Neuronal stem cell (in vitro differentiated cells): ENCODE measurements around the gene NBPF3.
"Not testable (repeated sequence)": the region's sequence is repeated elsewhere in the genome, so short reads cannot be mapped to it uniquely, and the experiment has no call there.

Source experiments
- DNase-seq: peaks from one replicate; pipeline ENCODE4 v3.0.0-alpha.2; 2013; ENCODE audit warnings: low spot score
- H2AFZ ChIP-seq: one replicate; pipeline ENCODE4 v1.6.1; 2013; ENCODE audit warnings: mild to moderate bottlenecking, low read length, inconsistent platforms
- H2AK5ac ChIP-seq: 2 replicates; pipeline ENCODE4 v1.6.1; 2013; ENCODE audit warnings: low read depth, mild to moderate bottlenecking, inconsistent platforms, low read length, moderate library complexity, mixed read lengths
- H2BK120ac ChIP-seq: 2 replicates; pipeline ENCODE4 v1.6.1; 2013; ENCODE audit warnings: low read depth, mild to moderate bottlenecking, inconsistent platforms, low read length, moderate library complexity, mixed read lengths
- H2BK12ac ChIP-seq: one replicate; pipeline ENCODE4 v1.6.1; 2013; ENCODE audit warnings: low read length, inconsistent platforms
- H2BK15ac ChIP-seq: 2 replicates; pipeline ENCODE4 v1.6.1; 2013; ENCODE audit warnings: mild to moderate bottlenecking, low read length, inconsistent platforms, mixed read lengths
- H2BK5ac ChIP-seq: one replicate; pipeline ENCODE4 v1.6.1; 2013; ENCODE audit warnings: inconsistent platforms, mild to moderate bottlenecking, low read length, moderate library complexity
- H3K14ac ChIP-seq: one replicate; pipeline ENCODE4 v1.6.1; 2013; ENCODE audit warnings: low read length, inconsistent platforms
- H3K18ac ChIP-seq: 2 replicates; pipeline ENCODE4 v1.6.1; 2013; ENCODE audit warnings: low read length, inconsistent platforms
- H3K23ac ChIP-seq: 2 replicates; pipeline ENCODE4 v1.6.1; 2013; ENCODE audit warnings: low read depth, mild to moderate bottlenecking, mixed read lengths, low read length, inconsistent platforms; ENCODE audit not compliant: poor library complexity
- H3K27ac ChIP-seq: replicated peaks from 3 replicates; pipeline ENCODE4 v1.5.1; 2013; ENCODE audit warnings: low read length, inconsistent platforms
- H3K27me3 ChIP-seq, 3 experiments: 2 replicates each; pipeline ENCODE4 v1.6.1; 2013; ENCODE audit warnings: low read length in 3 of 3, mild to moderate bottlenecking in 2 of 3, inconsistent platforms in 1 of 3, low read depth in 1 of 3, mixed read lengths in 1 of 3, moderate library complexity in 1 of 3; ENCODE audit not compliant: control insufficient read depth in 3 of 3, insufficient read depth in 3 of 3
- H3K36me3 ChIP-seq, 2 donors: replicated peaks in 1 of 2; 2 replicates each; pipeline ENCODE4 v1.6.1; 2013; ENCODE audit warnings: low read length in 2 of 2; ENCODE audit not compliant: control insufficient read depth in 2 of 2, insufficient read depth in 2 of 2
- H3K4ac ChIP-seq: 2 replicates; pipeline ENCODE4 v1.6.1; 2013; ENCODE audit warnings: inconsistent platforms, mild to moderate bottlenecking, low read length, moderate library complexity
- H3K4me1 ChIP-seq, 2 donors: 1 replicate in 1 of 2; 2 replicates in 1 of 2; pipeline ENCODE4 v1.6.1; 2013; ENCODE audit warnings: low read length in 2 of 2, low read depth in 1 of 2; ENCODE audit not compliant: control insufficient read depth in 2 of 2, insufficient read depth in 1 of 2
- H3K4me2 ChIP-seq: one replicate; pipeline ENCODE4 v1.6.1; 2013; ENCODE audit warnings: mild to moderate bottlenecking, low read length, inconsistent platforms; ENCODE audit not compliant: insufficient read depth, poor library complexity, severe bottlenecking
- H3K4me3 ChIP-seq, 2 donors: 2 replicates each; pipeline ENCODE4 v1.5.1; 2013; ENCODE audit warnings: low read length in 2 of 2, mild to moderate bottlenecking in 2 of 2, inconsistent platforms in 1 of 2, moderate library complexity in 1 of 2
- H3K79me1 ChIP-seq: one replicate; pipeline ENCODE4 v1.6.1; 2013; ENCODE audit warnings: low read depth, mild to moderate bottlenecking, inconsistent platforms, low read length, moderate library complexity
- H3K9ac ChIP-seq: one replicate; pipeline ENCODE4 v1.6.1; 2013; ENCODE audit warnings: mild to moderate bottlenecking, low read depth, low read length, inconsistent platforms; ENCODE audit not compliant: poor library complexity
- H3K9me3 ChIP-seq, 2 donors: replicated peaks in 1 of 2; 2 replicates each; pipeline versions ENCODE3 to v1.6.1; 2013; ENCODE audit warnings: low read length in 2 of 2, mild to moderate bottlenecking in 2 of 2, inconsistent platforms in 1 of 2, low read depth in 1 of 2, mixed read lengths in 1 of 2, moderate library complexity in 1 of 2; ENCODE audit not compliant: control insufficient read depth in 2 of 2, insufficient read depth in 1 of 2
- H4K8ac ChIP-seq: one replicate; pipeline ENCODE4 v1.6.1; 2013; ENCODE audit warnings: low read depth, mild to moderate bottlenecking, inconsistent platforms, low read length, moderate library complexity
- H4K91ac ChIP-seq: one replicate; pipeline ENCODE4 v1.6.1; 2013; ENCODE audit warnings: low read length, low read depth, mild to moderate bottlenecking, inconsistent platforms; ENCODE audit not compliant: poor library complexity
- WGBS, 2 donors: extraction: QIAGEN DNeasy Blood & Tissue Kit; methylation state at CpG; one replicate each; pipeline ENCODE4 v1.1.7; 2013; ENCODE audit warnings: missing lambda C conversion rate in 2 of 2, mixed read lengths in 1 of 2; ENCODE audit not compliant: insufficient read length in 2 of 2, insufficient replicate concordance in 1 of 2; ENCODE audit errors: extremely low coverage in 2 of 2; 5-methylcytosine and 5-hydroxymethylcytosine counted together

The NBPF3 gene

DNA sequence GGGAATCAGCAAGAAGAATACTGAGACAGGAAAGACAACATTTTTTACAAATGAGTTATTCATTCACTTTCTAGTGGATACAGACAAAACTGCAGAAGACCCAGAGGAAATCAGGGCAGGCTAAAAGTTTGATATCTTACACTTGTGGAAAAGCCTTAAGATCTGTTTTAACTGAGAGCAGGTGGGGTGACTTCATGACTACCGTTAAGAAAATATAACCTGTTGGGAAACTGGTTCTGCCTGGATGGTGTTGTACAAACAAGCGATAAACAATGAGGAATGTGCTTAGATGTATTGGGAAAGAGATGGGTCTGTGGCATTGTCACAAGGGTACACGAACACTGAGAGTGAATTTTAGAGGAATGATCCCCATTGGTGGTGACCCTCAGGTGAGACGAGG lies 28.0 kb downstream of the NBPF3 start:
- not testable (repeated sequence) for H3K4me3 ChIP-seq, H3K4ac ChIP-seq, H4K8ac ChIP-seq, H3K18ac ChIP-seq, H3K4me1 ChIP-seq, DNase-seq, H3K14ac ChIP-seq, H3K9ac ChIP-seq, H2BK15ac ChIP-seq, H2AK5ac ChIP-seq, H3K27me3 ChIP-seq, H3K9me3 ChIP-seq, H2BK120ac ChIP-seq, H3K4me2 ChIP-seq, H3K36me3 ChIP-seq, H3K27ac ChIP-seq, H2AFZ ChIP-seq, H4K91ac ChIP-seq, H3K79me1 ChIP-seq, H2BK12ac ChIP-seq, H3K23ac ChIP-seq, H2BK5ac ChIP-seq
- WGBS, 2 donors = no CpG with 5 or more reads among the region's 4 CpGs

DNA sequence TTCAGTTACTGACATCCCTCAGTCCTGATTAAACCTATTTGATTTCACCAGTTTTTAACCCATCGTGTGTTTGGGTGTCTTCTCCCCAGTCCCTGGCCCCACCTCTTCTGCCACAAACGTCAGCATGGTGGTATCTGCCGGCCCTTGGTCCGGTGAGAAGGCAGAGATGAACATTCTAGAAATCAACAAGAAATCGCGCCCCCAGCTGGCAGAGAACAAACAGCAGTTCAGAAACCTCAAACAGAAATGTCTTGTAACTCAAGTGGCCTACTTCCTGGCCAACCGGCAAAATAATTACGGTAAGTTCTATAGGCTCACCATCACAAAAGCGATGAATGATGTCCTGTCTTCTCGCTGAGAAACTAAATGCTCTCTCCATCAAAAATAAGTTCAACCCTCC lies 28.7 kb downstream of the NBPF3 start:
- no peak overlapping the region for H3K4ac ChIP-seq
- no peak overlapping the region for H4K8ac ChIP-seq
- H2AK5ac ChIP-seq = no peak overlapping the region
- no peak overlapping the region for H2AFZ ChIP-seq
- no CpG with 5 or more reads among the region's 10 CpGs for WGBS, 2 donors
- no peak overlapping the region for H4K91ac ChIP-seq
- H3K36me3 ChIP-seq = peaks cover 0 to 10% of the 10 kb centered on the region in 2 donors
- no peak overlapping the region for H2BK12ac ChIP-seq
- no peak overlapping the region for H2BK15ac ChIP-seq
- H3K14ac ChIP-seq = no peak overlapping the region
- no peak overlapping the region for H3K4me3 ChIP-seq
- no peaks in the 10 kb centered on the region for H3K79me1 ChIP-seq
- H3K9ac ChIP-seq = no peak overlapping the region
- no peak overlapping the region for H3K27ac ChIP-seq
- H3K4me2 ChIP-seq = no peak overlapping the region
- no peak overlapping the region for H3K23ac ChIP-seq
- H2BK5ac ChIP-seq = no peak overlapping the region
- no peaks in the 10 kb centered on the region for H3K9me3 ChIP-seq
- no peak overlapping the region for H3K18ac ChIP-seq
- H3K4me1 ChIP-seq = no peaks in the 10 kb centered on the region
- no peak overlapping the region for H2BK120ac ChIP-seq
- H3K27me3 ChIP-seq = no peaks in the 10 kb centered on the region
- DNase-seq = peak; percentile 14

DNA sequence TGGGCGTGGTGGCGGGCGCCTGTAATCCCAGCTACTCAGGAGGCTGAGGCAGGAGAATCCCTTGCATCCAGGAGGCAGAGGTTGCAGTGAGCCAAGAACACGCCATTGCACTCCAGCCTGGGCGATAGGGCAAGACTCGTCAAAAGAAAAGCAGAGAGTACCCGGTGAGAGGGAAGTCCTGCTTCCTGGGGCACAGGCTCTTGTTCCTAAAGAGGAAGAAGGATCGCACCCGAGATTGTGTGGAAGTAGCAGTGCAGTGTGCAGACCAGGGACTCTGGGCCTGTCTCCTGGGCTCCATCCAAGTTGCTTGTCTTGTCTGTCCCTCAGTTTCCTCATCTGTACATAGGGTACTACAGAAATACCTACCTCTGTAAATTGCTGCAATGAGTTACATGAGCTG lies 29.6 kb downstream of the NBPF3 start:
- peaks cover 0 to 12% of the 10 kb centered on the region in 2 donors for H3K36me3 ChIP-seq
- no peak for DNase-seq
- H3K27ac ChIP-seq = no peak overlapping the region
- H3K79me1 ChIP-seq = no peaks in the 10 kb centered on the region
- H4K8ac ChIP-seq = no peak overlapping the region
- no CpG with 5 or more reads among the region's 9 CpGs for WGBS, 2 donors
- H3K23ac ChIP-seq = no peak overlapping the region
- no peak overlapping the region for H2BK120ac ChIP-seq
- no peak overlapping the region for H3K9ac ChIP-seq
- H2BK15ac ChIP-seq = no peak overlapping the region
- no peak overlapping the region for H3K18ac ChIP-seq
- H2BK12ac ChIP-seq = no peak overlapping the region
- no peak overlapping the region for H3K4me3 ChIP-seq
- no peaks in the 10 kb centered on the region for H3K4me1 ChIP-seq
- H2AK5ac ChIP-seq = no peak overlapping the region
- no peak overlapping the region for H3K4ac ChIP-seq
- no peak overlapping the region for H2BK5ac ChIP-seq
- no peak overlapping the region for H3K4me2 ChIP-seq
- H3K9me3 ChIP-seq = no peaks in the 10 kb centered on the region
- H4K91ac ChIP-seq = no peak overlapping the region
- no peaks in the 10 kb centered on the region for H3K27me3 ChIP-seq
- no peak overlapping the region for H2AFZ ChIP-seq
- no peak overlapping the region for H3K14ac ChIP-seq

DNA sequence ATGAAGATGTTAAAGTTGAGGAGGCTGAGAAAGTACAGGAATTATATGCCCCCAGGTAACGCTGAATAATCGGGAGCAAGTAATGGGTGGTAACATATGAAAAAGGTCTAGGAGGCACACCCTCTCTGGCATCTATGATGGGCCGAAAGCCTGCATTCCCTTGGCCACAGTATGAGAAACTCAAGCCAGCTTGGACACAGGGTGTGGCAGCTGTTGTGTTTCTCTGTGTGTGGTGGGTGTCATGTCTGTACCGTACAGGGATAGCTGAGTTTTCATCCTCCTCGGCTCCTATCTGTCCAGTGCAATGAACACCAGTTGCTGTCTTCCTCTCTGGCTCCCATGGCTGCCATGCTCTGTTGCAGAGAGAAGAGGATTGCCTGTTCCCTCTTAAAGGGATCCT lies 32.9 kb downstream of the NBPF3 start:
- Histone ChIP-seq H2BK120ac (no peak overlapping the region), H3K79me1 (no peaks in the 10 kb centered on the region), H3K23ac (no peak overlapping the region), H3K4me1 (no peaks in the 10 kb centered on the region), H2AK5ac (no peak overlapping the region), H2AFZ (no peak overlapping the region), H3K27ac (no peak overlapping the region), H3K4me3 (no peak overlapping the region), H3K9ac (no peak overlapping the region), H3K4ac (no peak overlapping the region), H3K27me3 (no peaks in the 10 kb centered on the region), H3K9me3 (no peaks in the 10 kb centered on the region), H3K36me3 (peaks cover 0 to 14% of the 10 kb centered on the region in 2 donors), H2BK15ac (no peak overlapping the region), H3K14ac (no peak overlapping the region), H2BK12ac (no peak overlapping the region), H3K18ac (no peak overlapping the region), H4K8ac (no peak overlapping the region), H2BK5ac (no peak overlapping the region), H4K91ac (no peak overlapping the region), H3K4me2 (no peak overlapping the region)
- WGBS, 2 donors = no CpG with 5 or more reads among the region's 5 CpGs
- no peak for DNase-seq
